ENCODE data around the gene ZNF593OS. TPM values are rescaled to one million over a fixed set of nuclear protein-coding genes. Genes with fewer than 3 reads are reported as not detected.

ZNF593OS gene
- total RNA-seq, 1 donor from 2014 or later: not detected

DNA sequence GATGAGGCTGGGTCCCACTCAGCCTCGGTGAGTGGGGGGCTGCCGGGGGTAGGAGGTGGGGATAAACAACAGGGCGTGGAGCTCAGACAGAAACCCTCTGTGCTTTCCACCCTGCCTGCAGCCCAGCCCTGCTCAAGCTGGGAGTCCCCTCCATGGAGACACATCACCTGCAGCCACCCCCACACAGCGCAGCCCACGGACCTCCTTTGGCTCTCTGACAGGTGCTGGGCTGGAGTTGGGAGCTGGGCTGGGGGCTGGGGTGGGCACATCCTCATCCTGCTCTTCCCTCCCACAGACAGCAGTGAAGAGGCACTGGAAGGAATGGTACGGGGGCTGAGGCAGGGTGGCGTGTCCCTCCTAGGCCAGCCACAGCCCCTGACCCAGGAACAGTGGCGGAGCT lies 16.8 kb upstream of the ZNF593OS start:
- peak; percentile 17 for ATAC-seq
- no peak for DNase-seq (ENCODE audit: low spot score)
- intact Hi-C loops (cut with DNase I): no loop called here

GRCh38 chr1:26187882-26188281 lies 16.2 kb upstream of the ZNF593OS start:
- ATAC-seq (no peak), DNase-seq (ENCODE audit: low spot score) (no peak)
- intact Hi-C loops (cut with DNase I): no loop called here

- intact Hi-C loops (cut with DNase I): no loop called here
- DNase-seq (ENCODE audit: low spot score) (no peak), ATAC-seq (no peak)
Observed at GRCh38 chr1:26184883-26185282, 13.3 kb upstream of the ZNF593OS start.

- intact Hi-C loops (cut with DNase I): no loop called here
- no peak for DNase-seq (ENCODE audit: low spot score)
- no peak for ATAC-seq
Observed at GRCh38 chr1:26184086-26184485, 12.5 kb upstream of the ZNF593OS start.

DNA sequence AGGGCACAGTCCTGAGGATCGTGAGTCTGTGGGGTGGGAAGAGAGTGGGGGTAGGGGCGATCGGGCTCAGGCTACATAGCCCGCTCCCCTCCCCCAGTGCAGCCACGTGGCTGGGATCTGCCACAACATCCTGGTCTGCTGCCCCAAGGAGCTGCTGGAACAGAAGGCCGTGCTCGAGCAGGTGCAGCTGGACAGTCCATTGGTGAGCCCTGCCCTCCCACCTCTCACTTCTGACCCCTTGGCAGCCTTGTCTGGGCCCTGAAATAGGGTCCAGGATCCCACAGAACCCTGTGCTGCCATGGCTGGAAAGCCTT lies 10.7 kb upstream of the ZNF593OS start:
- ATAC-seq: no peak
- intact Hi-C loops (cut with DNase I): no loop called here

GRCh38 chr1:26181586-26182382 lies 10.2 kb upstream of the ZNF593OS start:
- no peak for DNase-seq (ENCODE audit: low spot score)
- ATAC-seq: no peak
- intact Hi-C loops (cut with DNase I): no loop called here

More for the DNA sequence above, 10.7 kb upstream of the ZNF593OS start:
- DNase-seq (ENCODE audit: low spot score): no peak

GRCh38 chr1:26180010-26180506 lies 8.4 kb upstream of the ZNF593OS start:
- no peak for DNase-seq (ENCODE audit: low spot score)
- intact Hi-C loops (cut with DNase I): no loop called here
- no peak for ATAC-seq

DNA sequence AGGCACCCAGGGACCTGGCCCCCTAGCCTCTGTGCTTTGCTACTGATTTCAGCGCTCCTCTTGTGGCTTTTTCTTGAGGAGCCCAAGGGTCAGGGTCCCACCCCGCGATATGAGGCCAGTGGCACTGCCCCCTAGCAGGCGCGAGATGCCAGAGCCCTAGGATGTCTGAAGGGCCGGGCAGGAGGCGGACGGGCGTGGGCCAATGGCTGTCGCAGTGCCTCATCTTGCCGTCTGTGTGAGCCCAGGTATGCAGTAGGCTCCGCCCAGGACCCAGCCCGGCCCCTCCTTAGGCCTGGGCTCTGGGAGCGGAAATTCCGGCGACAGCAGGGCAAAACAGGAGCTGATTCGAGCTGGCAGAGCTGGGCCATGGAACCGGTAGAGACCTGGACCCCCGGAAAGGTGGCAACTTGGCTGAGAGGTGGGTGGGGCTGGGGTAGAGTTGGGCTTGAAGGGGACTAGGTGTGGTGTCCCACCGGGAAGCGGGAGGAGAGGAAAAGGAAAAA lies 5.6 kb upstream of the ZNF593OS start, which contains the start of gene CNKSR1:
Gene CNKSR1 (plus strand): TSS at position 310 of the 503 bp plus-strand sequence. CDS start 57 bp downstream, at position 367.
- no peak for DNase-seq (ENCODE audit: low spot score)
- no peak for ATAC-seq
- intact Hi-C loops (cut with DNase I): no loop called here

GRCh38 chr1:26175346-26175745 lies 3.7 kb upstream of the ZNF593OS start:
- intact Hi-C loops (cut with DNase I): no loop called here
- DNase-seq (ENCODE audit: low spot score) (no peak), ATAC-seq (no peak)

- DNase-seq (ENCODE audit: low spot score) (no peak), ATAC-seq (no peak)
- intact Hi-C loops (cut with DNase I): no loop called here
Observed at GRCh38 chr1:26170472-26170821, 1.2 kb downstream of the ZNF593OS start.

- intact Hi-C loops (cut with DNase I): no loop called here
- peak; percentile 95 for DNase-seq (ENCODE audit: low spot score)
- peak; percentile 98 for ATAC-seq
Observed at GRCh38 chr1:26169669-26170471, 1.8 kb downstream of the ZNF593OS start, which contains the start of gene ZNF593. TSS of gene ZNF593 (plus strand) at chr1:26169908. CDS start at chr1:26169984, 76 bp downstream.

- ATAC-seq (no peak), DNase-seq (ENCODE audit: low spot score) (no peak)
- intact Hi-C loops (cut with DNase I): no loop called here
Observed at GRCh38 chr1:26169198-26169554, 2.5 kb downstream of the ZNF593OS start.

- DNase-seq (ENCODE audit: low spot score): no peak
- intact Hi-C loops (cut with DNase I): no loop called here
- ATAC-seq: no peak
Observed at GRCh38 chr1:26168410-26169197, 3.0 kb downstream of the ZNF593OS start, which contains the start of gene C1orf232. TSS of gene C1orf232 (minus strand) at chr1:26168963. CDS start at chr1:26168499, 464 bp downstream.

DNA sequence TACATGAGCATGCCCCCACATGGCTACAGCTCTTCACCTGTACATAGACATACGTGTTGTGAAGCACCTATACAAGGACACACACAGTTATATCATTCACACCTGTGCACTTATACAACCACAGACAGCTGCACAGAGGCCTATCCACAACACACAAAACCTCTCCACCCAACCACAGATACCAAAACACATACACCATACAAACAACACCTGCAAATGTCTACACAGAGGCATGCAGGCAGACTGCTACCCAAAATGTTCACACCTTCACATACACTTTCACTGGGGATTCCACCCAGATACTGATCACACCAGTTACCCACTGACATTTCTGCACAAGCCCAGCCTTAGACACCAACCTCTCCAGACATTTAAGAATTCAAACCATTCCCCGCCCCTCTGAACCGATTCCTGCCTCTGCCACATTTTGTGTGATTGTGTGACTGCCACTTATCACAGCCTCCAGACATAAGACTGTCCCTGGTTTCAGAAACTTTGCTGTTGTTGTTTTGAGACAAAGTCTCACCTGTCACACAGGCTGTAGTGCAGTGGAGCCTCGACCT lies 4.8 kb downstream of the ZNF593OS start:
- intact Hi-C loops (cut with DNase I): no loop called here
- DNase-seq (ENCODE audit: low spot score) (no peak), ATAC-seq (no peak)

DNA sequence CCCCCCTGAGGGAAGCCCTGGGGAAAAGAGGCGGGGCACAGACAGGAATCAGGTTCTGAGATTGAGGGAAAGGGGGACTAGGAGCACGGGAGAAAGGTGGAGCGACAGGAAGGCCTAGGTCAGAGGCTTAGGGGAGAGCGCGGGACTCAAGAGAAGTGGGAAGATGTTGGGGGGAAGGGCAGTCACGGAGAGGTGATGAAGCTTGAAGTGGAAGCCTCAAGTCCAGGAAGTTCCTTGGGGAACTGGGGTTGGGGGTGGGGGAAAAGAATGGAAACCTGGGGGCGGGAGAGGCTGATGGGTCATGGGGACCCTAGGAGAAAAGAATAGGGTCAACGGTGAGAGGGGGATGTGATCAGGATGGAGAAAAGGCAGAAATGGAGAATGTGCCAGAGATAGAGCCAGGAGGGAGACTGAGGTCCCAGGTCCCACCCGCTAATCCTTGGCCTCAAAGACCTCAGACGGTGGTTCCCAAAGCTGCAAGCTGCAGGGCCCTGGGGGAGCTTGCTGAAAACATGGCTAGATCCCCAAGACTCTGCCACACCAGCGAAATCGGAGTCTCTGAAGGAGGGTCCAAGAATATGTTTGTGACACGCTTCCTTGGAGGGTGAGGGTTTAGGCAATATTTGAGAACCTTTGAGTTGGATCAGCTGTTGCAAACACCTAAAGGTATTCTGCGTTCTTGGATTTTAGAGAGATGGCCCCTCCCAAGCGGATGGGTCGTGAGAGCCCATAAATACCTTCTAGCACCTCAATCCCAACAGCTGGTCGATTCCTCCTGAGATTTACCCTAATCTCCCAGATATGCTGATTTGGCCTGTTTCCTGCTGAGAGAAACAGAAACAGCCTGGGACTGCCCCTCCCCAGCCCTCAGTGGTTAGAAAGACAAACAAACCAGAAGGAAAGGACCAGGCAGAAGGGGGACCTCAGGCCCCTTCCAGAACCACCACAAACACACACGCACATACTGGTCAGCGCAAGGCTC lies 6.5 kb downstream of the ZNF593OS start:
- intact Hi-C loops (cut with DNase I): no loop called here
- no peak for DNase-seq (ENCODE audit: low spot score)
- ATAC-seq: no peak

GRCh38 chr1:26164036-26164860 lies 7.4 kb downstream of the ZNF593OS start:
- ATAC-seq (peak; percentile 37), DNase-seq (ENCODE audit: low spot score) (no peak)
- intact Hi-C loops (cut with DNase I): no loop called here

GRCh38 chr1:26163684-26164035 lies 8.0 kb downstream of the ZNF593OS start:
- ATAC-seq: no peak
- intact Hi-C loops (cut with DNase I): no loop called here
- no peak for DNase-seq (ENCODE audit: low spot score)
